ENCODE data around the gene ARID3A. TPM values are rescaled to one million over a fixed set of nuclear protein-coding genes. Genes with fewer than 3 reads are reported as not detected.

The ARID3A gene
- total RNA-seq, 4 donors from 2014 or later: 1.8 to 9.4 (median 5.6) TPM

- WGBS, 2 donors: 61 to 80% methylated on average over 10 to 14 of the region's 14 CpGs
- DNase-seq (ENCODE audit: low spot score in 2 of 2): no peak
- intact Hi-C loops (cut with DNase I; ENCODE audit: low total_unique reads): loop anchor here (10.0 kb wide), 1 partner anchor 133 kb away; the partner anchor contains the start of genes CFD and ELANE
- H3K4me3 ChIP-seq (ENCODE audit: low read depth, poor library complexity, severe bottlenecking): no peak overlapping the region
- no peak for TF ChIP-seq POLR2A (IDR thresholded peaks at IDR 0.05)
- TF ChIP-seq CTCF (IDR thresholded peaks at IDR 0.05): no peak
Observed at GRCh38 chr19:988081-988480, 62.2 kb downstream of the ARID3A start.

GRCh38 chr19:988510-988909 lies 62.7 kb downstream of the ARID3A start:
- no peak for TF ChIP-seq CTCF (IDR thresholded peaks at IDR 0.05)
- TF ChIP-seq POLR2A (IDR thresholded peaks at IDR 0.05): no peak
- 86 to 88% methylated on average over 12 to 15 of the region's 15 CpGs for WGBS, 2 donors
- intact Hi-C loops (cut with DNase I; ENCODE audit: low total_unique reads): loop anchor here (10.0 kb wide), 1 partner anchor 134 kb away; the partner anchor contains the start of genes CFD and ELANE
- no peak for DNase-seq (ENCODE audit: low spot score in 2 of 2)
- no peak overlapping the region for H3K4me3 ChIP-seq (ENCODE audit: low read depth, poor library complexity, severe bottlenecking)

GRCh38 chr19:989381-990081 lies 63.7 kb downstream of the ARID3A start:
- no peak for TF ChIP-seq POLR2A (IDR thresholded peaks at IDR 0.05)
- no peak for TF ChIP-seq CTCF (IDR thresholded peaks at IDR 0.05)
- no peak overlapping the region for H3K4me3 ChIP-seq (ENCODE audit: low read depth, poor library complexity, severe bottlenecking)
- intact Hi-C loops (cut with DNase I; ENCODE audit: low total_unique reads): loop anchor here (10.0 kb wide), 1 partner anchor 135 kb away; the partner anchor contains the start of genes CFD and ELANE
- WGBS, 2 donors: 92 to 95% methylated on average over 20 to 22 of the region's 25 CpGs
- no peak for DNase-seq (ENCODE audit: low spot score in 2 of 2)

- H3K4me3 ChIP-seq (ENCODE audit: low read depth, poor library complexity, severe bottlenecking): no peak overlapping the region
- TF ChIP-seq POLR2A (IDR thresholded peaks at IDR 0.05): no peak
- TF ChIP-seq CTCF (IDR thresholded peaks at IDR 0.05): no peak
- 81 to 84% methylated on average over 8 to 26 of the region's 27 CpGs for WGBS, 2 donors
- DNase-seq (ENCODE audit: low spot score in 2 of 2): no peak
- intact Hi-C loops (cut with DNase I; ENCODE audit: low total_unique reads): no loop called here
Observed at GRCh38 chr19:990119-990571, 64.3 kb downstream of the ARID3A start.

GRCh38 chr19:990746-991145 lies 64.9 kb downstream of the ARID3A start:
- no peak for DNase-seq (ENCODE audit: low spot score in 2 of 2)
- 88% methylated on average over 15 to 23 of the region's 23 CpGs for WGBS, 2 donors
- no peak for TF ChIP-seq POLR2A (IDR thresholded peaks at IDR 0.05)
- no peak for TF ChIP-seq CTCF (IDR thresholded peaks at IDR 0.05)
- intact Hi-C loops (cut with DNase I; ENCODE audit: low total_unique reads): no loop called here
- no peak overlapping the region for H3K4me3 ChIP-seq (ENCODE audit: low read depth, poor library complexity, severe bottlenecking)
